ENCODE results near the gene CUX1.
"Not testable (repeated sequence)": the region's sequence is repeated elsewhere in the genome, so short reads cannot be mapped to it uniquely, and the experiment has no call there.

Gene CUX1

GRCh38 chr7:101919363-101920115 is 102.1 kb downstream of the CUX1 start:
- peaks cover 50% of the 10 kb centered on the region for H3K79me2 ChIP-seq (ENCODE audit: low read length)
- no peaks in the 10 kb centered on the region for H3K9me2 ChIP-seq (replicated peaks; ENCODE audit: insufficient read depth, low read length)
- no peak overlapping the region for H3K4me3 ChIP-seq (ENCODE audit: low read length)
- H3K27ac ChIP-seq (ENCODE audit: low read length) = no peak overlapping the region
- DNase-seq = no peak
- no peaks in the 10 kb centered on the region for H3F3A ChIP-seq (ENCODE audit: insufficient read depth, low read length)
- H3K4me2 ChIP-seq (ENCODE audit: low read depth, low read length) = no peak overlapping the region
- no peak overlapping the region for H3K9ac ChIP-seq (ENCODE audit: low read length)
- no peaks in the 10 kb centered on the region for H4K20me1 ChIP-seq (ENCODE audit: insufficient read depth, low read length)
- no peaks in the 10 kb centered on the region for H3K27me3 ChIP-seq (replicated peaks; ENCODE audit: insufficient read depth, low read length)
- H3K36me3 ChIP-seq (replicated peaks; ENCODE audit: insufficient read depth, low read length) = no peaks in the 10 kb centered on the region
- no peak for TF ChIP-seq EZH2 (optimal IDR thresholded peaks at IDR 0.05; ENCODE audit: low read depth, low read length)
- no peak for TF ChIP-seq CTCF (IDR thresholded peaks at IDR 0.05; ENCODE audit: low read length)
- no peak for TF ChIP-seq EZH2phosphoT487 (IDR thresholded peaks at IDR 0.05; ENCODE audit: low read length)
- H3K9me3 ChIP-seq (replicated peaks; ENCODE audit: insufficient read depth, low read length) = no peaks in the 10 kb centered on the region
- H3K4me1 ChIP-seq (ENCODE audit: low read length) = no peaks in the 10 kb centered on the region
- H2AFZ ChIP-seq (ENCODE audit: low read length) = no peak overlapping the region

- no peaks in the 10 kb centered on the region for H3K36me3 ChIP-seq (replicated peaks; ENCODE audit: insufficient read depth, low read length)
- H3K79me2 ChIP-seq (ENCODE audit: low read length) = peaks cover 49% of the 10 kb centered on the region
- H3K4me2 ChIP-seq (ENCODE audit: low read depth, low read length) = no peak overlapping the region
- H3K9me2 ChIP-seq (replicated peaks; ENCODE audit: insufficient read depth, low read length) = no peaks in the 10 kb centered on the region
- no peak for TF ChIP-seq EZH2 (optimal IDR thresholded peaks at IDR 0.05; ENCODE audit: low read depth, low read length)
- TF ChIP-seq EZH2phosphoT487 (IDR thresholded peaks at IDR 0.05; ENCODE audit: low read length) = no peak
- no peak for TF ChIP-seq CTCF (IDR thresholded peaks at IDR 0.05; ENCODE audit: low read length)
- no peaks in the 10 kb centered on the region for H3K4me1 ChIP-seq (ENCODE audit: low read length)
- no peak overlapping the region for H3K27ac ChIP-seq (ENCODE audit: low read length)
- no peak for DNase-seq
- no peaks in the 10 kb centered on the region for H3K27me3 ChIP-seq (replicated peaks; ENCODE audit: insufficient read depth, low read length)
- H2AFZ ChIP-seq (ENCODE audit: low read length) = no peak overlapping the region
- no peaks in the 10 kb centered on the region for H4K20me1 ChIP-seq (ENCODE audit: insufficient read depth, low read length)
- no peaks in the 10 kb centered on the region for H3F3A ChIP-seq (ENCODE audit: insufficient read depth, low read length)
- no peak overlapping the region for H3K4me3 ChIP-seq (ENCODE audit: low read length)
- no peak overlapping the region for H3K9ac ChIP-seq (ENCODE audit: low read length)
- no peaks in the 10 kb centered on the region for H3K9me3 ChIP-seq (replicated peaks; ENCODE audit: insufficient read depth, low read length)
Measured at GRCh38 chr7:101921061-101921460, 103.6 kb downstream of the CUX1 start.

GRCh38 chr7:101921546-101922489 is 104.4 kb downstream of the CUX1 start:
- H3F3A ChIP-seq (ENCODE audit: insufficient read depth, low read length); H3K4me1 ChIP-seq (ENCODE audit: low read length); DNase-seq; H2AFZ ChIP-seq (ENCODE audit: low read length); H3K4me3 ChIP-seq (ENCODE audit: low read length); H3K36me3 ChIP-seq (replicated peaks; ENCODE audit: insufficient read depth, low read length); H3K9me3 ChIP-seq (replicated peaks; ENCODE audit: insufficient read depth, low read length); H3K9ac ChIP-seq (ENCODE audit: low read length); H3K4me2 ChIP-seq (ENCODE audit: low read depth, low read length); H3K9me2 ChIP-seq (replicated peaks; ENCODE audit: insufficient read depth, low read length); H3K27ac ChIP-seq (ENCODE audit: low read length); H4K20me1 ChIP-seq (ENCODE audit: insufficient read depth, low read length); H3K27me3 ChIP-seq (replicated peaks; ENCODE audit: insufficient read depth, low read length): not testable (repeated sequence)
- H3K79me2 ChIP-seq (ENCODE audit: low read length) = peaks cover 56% of the 10 kb centered on the region

Measured in MM.1S (cell line).